Neural progenitor cell (in vitro differentiated cells): ENCODE measurements around the gene MYOG. TPM values are rescaled to one million over a fixed set of nuclear protein-coding genes. Genes with fewer than 3 reads are reported as not detected.

Source experiments
- DNase-seq: peaks from one replicate; pipeline ENCODE4 v3.0.0-alpha.2; 2016; ENCODE audit warnings: low spot score
- H2AFZ ChIP-seq: fragments of 200-600 bp; sonication (generic); replicated peaks from 2 replicates; pipeline ENCODE4 v1.6.1; 2016; ENCODE audit warnings: antibody characterized with exemption
- H3F3A ChIP-seq: fragments of 200-600 bp; sonication (generic); 2 replicates; pipeline ENCODE4 v1.6.1; 2016; ENCODE audit warnings: antibody characterized with exemption, low read depth
- H3K27ac ChIP-seq: fragments of 200-600 bp; sonication (generic); 2 replicates; pipeline ENCODE4 v1.5.1; 2016; ENCODE audit warnings: mild to moderate bottlenecking
- H3K27me3 ChIP-seq: fragments of 200-600 bp; sonication (generic); 2 replicates; pipeline ENCODE4 v1.6.1; 2016; ENCODE audit warnings: mild to moderate bottlenecking, moderate library complexity
- H3K36me3 ChIP-seq: fragments of 200-600 bp; sonication (generic); 2 replicates; pipeline ENCODE4 v1.5.1; 2016
- H3K4me1 ChIP-seq: fragments of 200-600 bp; sonication (generic); 2 replicates; pipeline ENCODE4 v1.6.1; 2016; ENCODE audit warnings: mixed run types
- H3K4me2 ChIP-seq: fragments of 200-600 bp; sonication (generic); 2 replicates; pipeline ENCODE4 v1.6.1; 2016
- H3K4me3 ChIP-seq: fragments of 200-600 bp; sonication (generic); 2 replicates; pipeline ENCODE4 v1.5.1; 2016
- H3K79me2 ChIP-seq: fragments of 200-600 bp; sonication (generic); 2 replicates; pipeline ENCODE4 v1.6.1; 2016; ENCODE audit warnings: low read depth
- H3K9ac ChIP-seq: fragments of 200-600 bp; sonication (generic); 2 replicates; pipeline ENCODE4 v1.6.1; 2016
- H3K9me3 ChIP-seq: fragments of 200-600 bp; sonication (generic); 2 replicates; pipeline ENCODE4 v1.5.1; 2016; ENCODE audit warnings: low read depth
- H4K20me1 ChIP-seq: fragments of 200-600 bp; sonication (generic); 2 replicates; pipeline ENCODE4 v1.6.1; 2016; ENCODE audit warnings: low read depth
- H3K27ac Mint-ChIP-seq: 3 replicates; pipeline ENCODE4 v1.8.0; 2021; ENCODE audit warnings: mixed read lengths
- H3K27me3 Mint-ChIP-seq: 2 replicates; pipeline ENCODE4 v1.8.0; 2022; ENCODE audit warnings: low read depth, mild to moderate bottlenecking, inconsistent platforms, moderate library complexity, mixed read lengths; ENCODE audit not compliant: insufficient read depth
- H3K36me3 Mint-ChIP-seq: 3 replicates; pipeline ENCODE4 v1.8.0; 2021; ENCODE audit warnings: mixed read lengths
- H3K4me1 Mint-ChIP-seq: 3 replicates; pipeline ENCODE4 v1.8.0; 2021; ENCODE audit warnings: mixed read lengths
- H3K4me3 Mint-ChIP-seq: 3 replicates; pipeline ENCODE4 v1.8.0; 2021; ENCODE audit warnings: mild to moderate bottlenecking, moderate library complexity, mixed read lengths
- H3K9me3 Mint-ChIP-seq: 3 replicates; pipeline ENCODE4 v1.8.0; 2020; ENCODE audit warnings: mixed read lengths
- CTCF ChIP-seq: fragments of 200-600 bp; sonication (generic); IDR thresholded peaks from 2 replicates; pipeline ENCODE4 v1.5.1; 2017; ENCODE audit warnings: antibody characterized with exemption, mild to moderate bottlenecking
- EZH2 ChIP-seq: fragments of 200-600 bp; sonication (generic); IDR thresholded peaks from 2 replicates; pipeline ENCODE4 v1.6.1; 2017; ENCODE audit warnings: antibody characterized with exemption, mild to moderate bottlenecking, moderate library complexity
- EZH2phosphoT487 ChIP-seq: fragments of 200-600 bp; sonication (generic); IDR thresholded peaks from 2 replicates; pipeline ENCODE4 v1.6.1; 2017; ENCODE audit warnings: antibody characterized with exemption
- total RNA-seq: library from RNA; depleted of rRNA; stranded (reverse); fragments of >200 nt; gene quantifications from 2 replicates; pipeline ENCODE4 v1.2.3, GENCODE V29; 2015; ENCODE audit warnings: low replicate concordance

The MYOG gene
- total RNA-seq, 1 donor from 2014 or later = not detected

- peaks cover 10% of the 10 kb centered on the region for H3K36me3 Mint-ChIP-seq
- H3K27ac Mint-ChIP-seq = no peak overlapping the region
- H3F3A ChIP-seq = no peaks in the 10 kb centered on the region
- H3K4me2 ChIP-seq = no peak overlapping the region
- no peak overlapping the region for H3K27ac ChIP-seq
- H3K27me3 Mint-ChIP-seq = peaks cover 3% of the 10 kb centered on the region
- no peaks in the 10 kb centered on the region for H3K9me3 ChIP-seq
- H3K4me1 Mint-ChIP-seq = peaks cover 19% of the 10 kb centered on the region
- TF ChIP-seq CTCF (no peak), EZH2phosphoT487 (no peak), EZH2 (no peak)
- no peaks in the 10 kb centered on the region for H3K36me3 ChIP-seq
- H3K4me3 Mint-ChIP-seq = no peak overlapping the region
- H4K20me1 ChIP-seq = no peaks in the 10 kb centered on the region
- no peaks in the 10 kb centered on the region for H3K27me3 ChIP-seq
- peaks cover 5% of the 10 kb centered on the region for H3K4me1 ChIP-seq
- peaks cover under 1% of the 10 kb centered on the region for H3K9me3 Mint-ChIP-seq
- DNase-seq = no peak
- no peak overlapping the region for H2AFZ ChIP-seq
- H3K4me3 ChIP-seq = no peak overlapping the region
- no peak overlapping the region for H3K9ac ChIP-seq
- no peaks in the 10 kb centered on the region for H3K79me2 ChIP-seq
Observed at GRCh38 chr1:203066965-203067364, 18.8 kb downstream of the MYOG start.

GRCh38 chr1:203065986-203066385, 19.8 kb downstream of the MYOG start:
- peaks cover 19% of the 10 kb centered on the region for H3K4me1 Mint-ChIP-seq
- peaks cover 4% of the 10 kb centered on the region for H3K9me3 Mint-ChIP-seq
- H3K4me3 Mint-ChIP-seq = no peak overlapping the region
- no peaks in the 10 kb centered on the region for H4K20me1 ChIP-seq
- H3K27me3 ChIP-seq = no peaks in the 10 kb centered on the region
- no peak overlapping the region for H3K4me2 ChIP-seq
- no peaks in the 10 kb centered on the region for H3K79me2 ChIP-seq
- H3K36me3 ChIP-seq = no peaks in the 10 kb centered on the region
- no peak for DNase-seq
- no peaks in the 10 kb centered on the region for H3F3A ChIP-seq
- no peak overlapping the region for H2AFZ ChIP-seq
- H3K27ac ChIP-seq = no peak overlapping the region
- no peak overlapping the region for H3K27ac Mint-ChIP-seq
- H3K27me3 Mint-ChIP-seq = peaks cover 5% of the 10 kb centered on the region
- no peak overlapping the region for H3K4me3 ChIP-seq
- no peak for TF ChIP-seq EZH2
- peaks cover 12% of the 10 kb centered on the region for H3K36me3 Mint-ChIP-seq
- H3K9me3 ChIP-seq = no peaks in the 10 kb centered on the region
- H3K9ac ChIP-seq = no peak overlapping the region
- peaks cover 5% of the 10 kb centered on the region for H3K4me1 ChIP-seq

- peaks cover 10% of the 10 kb centered on the region for H3K9me3 Mint-ChIP-seq
Observed at GRCh38 chr1:203065191-203065590, 20.6 kb downstream of the MYOG start.

More at GRCh38 chr1:203065191-203065590, 20.6 kb downstream of the MYOG start:
- no peaks in the 10 kb centered on the region for H3K36me3 ChIP-seq
- H2AFZ ChIP-seq = no peak overlapping the region
- Mint-ChIP-seq H3K27me3 (peaks cover 7% of the 10 kb centered on the region), H3K27ac (no peak overlapping the region), H3K4me3 (no peak overlapping the region), H3K36me3 (peaks cover 16% of the 10 kb centered on the region), H3K4me1 (peaks cover 19% of the 10 kb centered on the region)
- H3K27ac ChIP-seq = no peak overlapping the region
- H3K4me2 ChIP-seq = no peak overlapping the region
- no peak overlapping the region for H3K9ac ChIP-seq
- H3K27me3 ChIP-seq = no peaks in the 10 kb centered on the region
- TF ChIP-seq EZH2phosphoT487 (no peak), CTCF (no peak)
- no peaks in the 10 kb centered on the region for H3F3A ChIP-seq
- H3K9me3 ChIP-seq = no peaks in the 10 kb centered on the region
- no peak overlapping the region for H3K4me3 ChIP-seq
- H3K79me2 ChIP-seq = no peaks in the 10 kb centered on the region
- H3K4me1 ChIP-seq = peaks cover 5% of the 10 kb centered on the region
- DNase-seq = no peak
- H4K20me1 ChIP-seq = no peaks in the 10 kb centered on the region
